ENCODE data around the gene ERICH6. TPM values are rescaled to one million over a fixed set of nuclear protein-coding genes. Genes with fewer than 3 reads are reported as not detected.
"Not testable (repeated sequence)": the region's sequence is repeated elsewhere in the genome, so short reads cannot be mapped to it uniquely, and the experiment has no call there.

Gene ERICH6
- polyA plus RNA-seq, 3 donors = 0.59 to 1.8 (median 0.78) TPM

DNA sequence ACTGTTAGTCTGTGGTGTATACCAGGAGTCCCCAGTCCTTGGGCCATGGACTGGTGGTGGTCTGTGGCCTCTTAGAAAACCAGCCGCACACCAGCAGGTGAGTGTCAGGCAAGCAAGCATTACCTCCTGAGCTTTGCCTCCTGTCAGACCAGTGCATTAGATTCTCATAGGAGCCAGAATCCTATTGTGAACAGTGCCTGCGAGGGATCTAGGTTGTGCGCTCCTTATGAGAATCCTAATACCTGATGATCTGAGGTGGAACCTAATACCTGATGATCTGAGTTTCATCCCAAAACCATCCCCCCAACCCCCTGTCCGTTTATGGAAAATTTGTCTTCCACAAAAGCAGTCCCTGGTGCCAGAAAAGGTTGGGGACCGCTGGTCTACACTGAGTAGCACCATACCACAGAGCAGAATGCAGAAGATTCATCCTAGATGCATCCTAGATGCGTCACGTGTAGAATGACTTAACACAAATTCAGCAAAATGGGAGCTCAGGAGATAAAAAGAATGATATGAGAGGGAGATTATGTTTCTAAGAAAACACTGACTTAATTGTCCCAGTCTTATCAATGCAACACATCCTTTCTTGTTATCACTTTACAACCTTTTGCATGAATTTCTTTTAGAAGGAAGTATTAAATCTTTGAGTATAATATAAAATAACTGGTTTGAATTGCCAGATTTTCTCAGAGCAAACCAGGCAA is 72.1 kb downstream of the ERICH6 start:
- DNase-seq (ENCODE audit: extremely low read depth in 1 of 11, low read depth in 9 of 11, low spot score in 4 of 11) = no peak

DNA sequence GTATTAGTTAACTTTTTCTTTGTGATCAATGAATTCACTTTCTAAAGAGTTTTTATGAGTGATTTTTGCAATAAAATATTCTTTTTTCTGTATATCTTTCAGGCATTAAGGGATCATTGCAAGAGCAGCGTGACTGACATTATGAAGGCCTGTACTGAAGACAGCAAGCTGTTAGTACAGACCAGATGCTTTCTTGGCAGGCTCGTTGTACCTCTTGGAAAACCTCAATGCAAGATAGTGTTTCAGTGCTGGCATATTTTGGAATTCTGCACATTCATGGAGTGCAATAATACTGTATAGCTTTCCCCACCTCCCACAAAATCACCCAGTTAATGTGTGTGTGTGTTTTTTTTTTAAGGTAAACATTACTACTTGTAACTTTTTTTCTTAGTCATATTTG is 76.2 kb downstream of the ERICH6 start:
- no peak for DNase-seq (ENCODE audit: extremely low read depth in 1 of 11, low read depth in 9 of 11, low spot score in 4 of 11)

DNA sequence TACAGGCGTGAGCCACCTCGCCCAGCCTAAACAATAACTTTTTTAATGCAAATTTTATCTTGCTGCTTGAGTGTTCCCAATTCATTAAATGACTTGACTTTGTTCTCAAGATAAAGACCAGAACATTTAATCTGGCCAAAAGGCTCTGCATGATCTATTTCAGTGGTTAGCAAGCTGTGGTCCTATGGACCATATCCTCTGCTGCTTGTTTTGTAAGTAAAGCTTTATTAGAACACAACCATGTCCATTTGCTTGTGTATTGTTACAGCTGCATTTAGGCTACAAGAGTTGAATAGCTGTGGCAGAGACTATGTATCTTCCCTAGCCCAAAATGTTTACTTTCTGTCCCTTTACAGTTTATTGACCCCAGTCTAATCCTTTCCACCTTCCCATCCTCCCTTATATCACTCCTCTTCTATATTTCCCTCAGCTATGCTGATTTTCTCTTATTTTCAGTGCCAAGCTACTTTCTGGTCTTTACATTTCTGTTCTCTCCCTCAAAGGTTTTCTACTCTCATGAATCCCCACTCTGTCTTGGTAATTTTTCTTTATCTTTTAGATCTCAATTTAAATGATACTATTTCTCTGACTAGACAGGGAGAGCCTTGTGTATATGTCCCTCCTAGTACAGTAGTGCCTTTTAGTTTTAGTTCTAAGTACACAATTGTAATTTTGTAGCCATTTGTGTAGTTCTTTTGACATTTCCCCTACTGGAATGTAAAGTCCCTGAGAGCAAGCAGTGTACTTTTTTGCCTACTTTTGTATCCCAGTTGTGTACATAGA is 77.4 kb downstream of the ERICH6 start:
- no peak for DNase-seq (ENCODE audit: extremely low read depth in 1 of 11, low read depth in 9 of 11, low spot score in 4 of 11)

DNA sequence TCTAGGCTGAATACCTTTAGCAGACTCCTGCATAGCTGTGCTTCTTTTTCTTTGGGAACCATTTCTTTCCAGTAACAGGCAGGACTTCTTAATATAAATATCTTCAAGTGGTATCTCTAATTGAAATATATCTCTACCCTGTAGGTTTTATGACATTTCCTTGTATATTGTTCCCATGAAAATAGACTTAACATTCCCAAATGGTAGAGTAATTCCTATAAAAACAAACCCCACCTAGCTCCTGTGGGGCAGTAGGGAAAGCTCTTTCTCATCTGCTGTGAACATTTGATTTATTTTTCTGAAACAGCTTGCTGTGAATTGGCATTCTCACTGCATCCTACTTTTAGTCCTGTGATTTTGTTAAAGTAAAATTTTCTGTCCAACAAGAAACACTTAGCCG is 79.8 kb downstream of the ERICH6 start:
- DNase-seq (ENCODE audit: extremely low read depth in 1 of 11, low read depth in 9 of 11, low spot score in 4 of 11) = no peak

DNA sequence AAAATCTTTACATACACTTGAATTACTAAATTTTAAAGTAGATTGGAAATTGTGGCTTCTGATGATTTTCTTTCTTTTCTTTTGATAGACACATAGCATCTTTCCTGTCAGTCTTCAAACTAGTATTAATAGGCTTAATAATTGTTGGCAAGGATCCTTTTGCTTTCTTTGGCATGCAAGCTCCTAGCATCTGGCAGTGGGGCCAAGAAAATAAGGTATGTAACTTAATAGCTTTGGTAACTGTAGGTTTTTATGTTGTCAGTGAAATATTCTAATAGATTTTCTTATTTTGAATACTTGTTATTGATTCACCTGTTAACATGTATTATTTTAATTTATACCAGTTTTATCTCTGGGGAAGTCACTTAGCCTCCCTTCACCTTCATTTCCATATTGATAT is 80.8 kb downstream of the ERICH6 start:
- not testable (repeated sequence) for DNase-seq (ENCODE audit: extremely low read depth in 1 of 11, low read depth in 9 of 11, low spot score in 4 of 11)

DNA sequence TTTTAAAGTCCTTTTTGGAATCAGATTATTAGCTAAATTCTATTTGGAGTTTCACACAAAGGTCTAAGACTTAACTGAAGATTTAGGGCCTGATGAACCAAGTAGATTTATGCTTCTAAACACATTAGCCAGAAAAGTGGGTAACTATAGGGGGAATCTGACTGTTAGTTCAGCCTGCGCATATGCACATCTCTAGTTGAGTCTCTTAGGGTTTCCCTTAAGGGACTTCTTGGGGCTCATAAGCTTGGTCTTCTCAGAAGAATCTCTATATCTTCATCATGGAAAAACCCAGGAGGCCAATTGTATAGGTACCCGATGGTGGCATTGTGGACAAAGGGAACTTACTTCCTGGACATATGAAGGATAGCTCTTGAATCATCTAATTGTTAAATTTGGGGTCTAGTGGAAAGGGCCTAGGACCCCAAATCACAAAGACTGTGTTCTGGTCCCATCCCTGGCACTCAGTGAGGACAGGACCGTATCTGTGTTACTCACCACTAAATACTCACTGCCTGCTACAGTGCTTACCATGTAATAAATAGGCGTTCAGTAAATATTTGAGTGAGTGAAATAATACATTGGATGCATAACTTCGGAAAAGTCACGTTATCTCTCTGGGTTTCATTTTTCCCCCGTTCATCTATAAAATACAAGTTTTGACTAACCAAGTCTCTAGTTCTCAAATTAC is 83.6 kb downstream of the ERICH6 start:
- no peak for DNase-seq (ENCODE audit: extremely low read depth in 1 of 11, low read depth in 9 of 11, low spot score in 4 of 11)

DNA sequence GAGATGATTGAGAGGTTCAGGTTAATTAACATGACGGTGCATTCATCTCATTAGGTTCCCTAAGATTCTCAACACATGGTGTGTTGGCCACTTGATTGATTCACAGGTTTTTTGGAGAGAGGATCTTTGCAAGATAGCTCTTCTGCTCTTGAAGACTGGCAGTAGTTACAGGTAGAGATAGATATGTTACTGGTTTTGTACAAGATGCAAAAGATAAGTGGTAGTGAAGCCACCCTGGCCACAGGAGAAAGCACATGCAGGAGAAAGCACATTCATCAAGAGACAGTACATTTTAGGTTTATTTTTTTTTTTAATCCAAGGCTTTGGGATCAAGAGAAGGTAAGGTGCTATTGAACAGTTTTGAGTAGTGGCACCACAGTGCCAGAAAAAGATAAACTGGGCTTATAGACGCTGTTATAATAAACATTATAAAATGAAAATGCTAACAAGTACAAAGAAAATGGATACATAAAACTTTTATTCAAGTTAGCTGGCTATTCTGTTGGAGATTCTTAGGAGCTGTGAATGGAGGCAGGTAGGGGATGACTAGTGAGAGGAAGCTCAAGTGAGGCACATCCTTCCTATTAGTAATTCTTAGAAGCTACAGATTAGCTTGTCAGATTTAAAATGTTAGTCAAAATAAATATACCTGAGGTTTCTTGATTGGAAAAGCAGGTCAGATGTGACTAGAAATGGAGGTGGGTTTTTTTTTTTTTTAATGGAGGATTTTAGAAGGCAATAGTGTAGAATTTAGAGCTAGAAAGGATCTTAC is 89.8 kb downstream of the ERICH6 start:
- no peak for DNase-seq (ENCODE audit: extremely low read depth in 1 of 11, low read depth in 9 of 11, low spot score in 4 of 11)

DNA sequence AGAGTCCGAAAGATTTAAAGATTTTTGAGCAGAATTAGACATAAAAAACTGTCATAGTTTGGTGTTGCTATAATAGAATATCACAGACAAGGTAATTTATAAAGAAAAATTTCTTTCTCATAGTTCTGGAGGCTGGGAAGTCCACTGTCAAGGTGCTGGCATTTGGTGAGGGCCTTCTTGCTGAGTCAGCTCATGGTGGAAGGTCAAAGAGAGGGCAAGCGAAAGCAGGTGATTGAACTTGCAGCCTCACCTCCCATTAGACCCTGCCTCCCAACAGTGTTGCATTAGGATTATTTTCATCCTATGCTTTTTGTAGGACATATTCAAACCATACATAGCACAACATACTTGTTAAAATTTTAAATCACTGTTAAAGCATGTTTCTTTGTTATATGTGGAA is 90.7 kb downstream of the ERICH6 start:
- DNase-seq (ENCODE audit: extremely low read depth in 1 of 11, low read depth in 9 of 11, low spot score in 4 of 11) = no peak

DNA sequence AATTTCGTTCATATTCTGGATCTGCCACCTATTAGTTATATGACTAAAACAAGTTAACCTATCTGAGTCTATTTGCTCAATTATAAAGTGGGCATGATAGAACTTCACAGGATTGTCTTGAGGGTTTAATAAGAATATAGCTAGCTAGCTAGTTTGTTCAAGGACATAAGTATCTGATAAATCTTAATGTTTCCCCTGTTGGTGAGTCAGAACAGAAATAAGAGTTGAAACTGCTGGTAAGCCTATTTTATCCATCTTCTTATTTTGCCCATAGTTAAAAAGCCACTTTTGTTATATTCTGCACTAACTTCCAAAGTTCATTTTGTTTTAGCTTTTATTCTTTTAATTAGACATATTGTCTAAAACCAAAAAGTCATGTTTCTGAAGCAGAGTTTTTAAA is 91.2 kb downstream of the ERICH6 start:
- DNase-seq (ENCODE audit: extremely low read depth in 1 of 11, low read depth in 9 of 11, low spot score in 4 of 11) = no peak

DNA sequence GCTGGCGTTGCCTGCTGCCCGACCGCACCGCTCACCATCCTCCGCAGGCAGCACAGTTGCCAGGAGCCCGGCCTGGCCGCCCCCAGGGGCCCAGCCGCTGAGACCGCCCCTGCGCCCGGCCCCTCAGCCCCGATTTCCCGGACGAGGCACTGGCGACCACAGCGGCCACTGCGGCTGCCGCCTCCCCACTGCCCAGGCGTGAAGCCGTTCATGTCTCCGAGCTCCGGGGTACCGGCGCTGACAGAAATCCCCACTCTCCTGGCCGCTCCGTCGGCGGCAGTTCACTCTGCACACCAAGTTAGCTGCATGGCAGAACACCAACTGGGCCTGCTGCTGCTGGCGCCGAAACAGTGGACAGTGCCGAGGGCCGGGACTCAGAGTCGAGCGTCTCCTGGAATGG is 92.1 kb downstream of the ERICH6 start:
- DNase-seq (ENCODE audit: extremely low read depth in 1 of 11, low read depth in 9 of 11, low spot score in 4 of 11) = no peak

DNA sequence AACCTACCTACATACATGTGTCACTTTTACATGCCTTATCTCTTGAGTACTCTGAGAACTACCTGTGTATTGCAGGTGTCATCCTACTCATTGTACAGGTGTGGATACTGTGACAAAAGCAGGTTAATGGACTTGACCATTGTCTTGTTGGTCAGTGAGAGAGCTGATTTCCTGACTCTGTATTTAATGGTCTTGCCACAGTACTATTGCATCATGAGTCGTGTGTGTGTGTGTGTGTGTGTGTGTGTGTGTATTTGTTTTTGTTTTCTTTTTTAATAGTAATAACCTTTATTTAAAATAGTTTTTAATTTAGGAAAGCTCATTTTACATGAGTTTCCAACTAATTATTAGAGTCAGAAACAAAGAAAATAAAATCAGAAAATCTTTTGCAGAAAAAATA is 92.9 kb downstream of the ERICH6 start:
- DNase-seq (ENCODE audit: extremely low read depth in 1 of 11, low read depth in 9 of 11, low spot score in 4 of 11) = no peak

DNA sequence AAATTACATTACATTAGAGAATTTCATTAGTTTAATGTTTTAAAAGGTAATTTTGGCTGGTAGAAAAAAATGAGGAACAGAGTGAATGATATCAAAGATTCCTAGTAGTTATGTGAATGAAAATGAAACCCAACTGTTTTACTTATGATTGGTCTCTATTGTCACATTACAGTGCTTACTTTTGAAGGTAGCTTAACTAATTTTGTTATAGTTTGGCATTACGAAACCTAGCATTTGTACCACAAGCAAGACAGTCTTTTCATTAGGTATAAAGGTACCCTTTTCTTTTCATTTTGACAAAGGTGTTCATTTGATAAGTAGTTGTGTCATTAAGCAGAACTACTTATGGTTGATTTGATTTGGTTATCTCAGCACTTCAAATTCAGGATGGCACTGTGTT is 93.7 kb downstream of the ERICH6 start:
- no peak for DNase-seq (ENCODE audit: extremely low read depth in 1 of 11, low read depth in 9 of 11, low spot score in 4 of 11)

Other genes starting within 250 kb of the ERICH6 start
- 100 to 1,000 TPM; 119 to 134 (median 125) TPM for gene SERP1, start 157.4 kb downstream of the ERICH6 start, polyA plus RNA-seq (ENCODE audit: insufficient read length in 3 of 3)
- gene EIF2A, start 157.1 kb downstream of the ERICH6 start, polyA plus RNA-seq (ENCODE audit: insufficient read length in 3 of 3) = 100 to 1,000 TPM; 133 to 189 (median 185) TPM
- gene SELENOT, start 100.6 kb downstream of the ERICH6 start, polyA plus RNA-seq (ENCODE audit: insufficient read length in 3 of 3) = 100 to 1,000 TPM; 107 to 129 (median 107) TPM
- gene SIAH2, start 59.2 kb upstream of the ERICH6 start, polyA plus RNA-seq (ENCODE audit: insufficient read length in 3 of 3) = 10 to 100 TPM; 17.9 to 18.8 (median 18.4) TPM
- gene MINDY4B, start 201.5 kb upstream of the ERICH6 start, polyA plus RNA-seq (ENCODE audit: insufficient read length in 3 of 3) = not detected